ENCODE data around the gene SORCS2.

SORCS2 gene

DNA sequence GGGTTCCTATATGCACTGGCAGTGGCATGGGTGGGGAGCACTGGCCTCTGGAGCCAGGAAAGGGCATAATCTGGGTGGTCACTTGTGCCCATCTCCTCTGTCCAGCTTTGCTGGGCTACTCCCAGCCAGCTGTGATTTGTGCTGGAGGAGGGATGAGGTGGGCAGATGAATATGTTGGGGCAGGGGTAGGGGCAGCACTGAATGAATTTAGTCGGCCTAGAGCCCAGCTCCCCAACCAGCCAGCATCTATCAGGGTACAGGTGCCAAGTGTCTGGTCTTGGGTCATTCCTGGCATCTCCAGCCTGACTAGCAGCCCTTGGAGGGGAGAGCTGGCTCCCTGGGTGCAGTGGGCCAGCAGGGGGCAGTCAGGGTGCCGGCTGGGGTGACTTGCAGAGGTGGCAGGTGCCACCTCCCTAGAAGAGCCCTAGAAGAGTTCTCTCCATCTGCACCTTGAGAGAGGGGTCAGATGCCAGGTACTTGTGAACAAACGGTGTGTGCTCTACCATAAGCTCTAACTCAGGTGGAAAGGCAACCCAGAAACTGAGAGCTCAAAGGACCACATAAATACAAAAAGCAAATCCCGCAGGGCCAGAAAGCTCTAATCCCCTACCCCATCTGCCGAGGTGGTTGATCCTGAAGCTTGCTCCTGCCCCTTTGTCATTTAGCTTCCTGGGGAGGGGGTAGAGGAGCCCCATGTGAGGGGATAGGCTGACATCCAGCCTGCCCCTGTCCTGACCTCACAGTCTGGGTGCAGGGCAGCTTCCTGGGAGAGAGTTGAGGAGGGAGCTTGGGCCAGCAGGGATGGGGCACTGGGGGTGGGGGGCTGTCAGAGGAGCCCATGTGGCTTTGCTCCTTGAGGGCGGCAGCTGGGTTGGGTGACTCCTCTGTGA lies 2.2 kb downstream of the SORCS2 start:
- Histone ChIP-seq H3K14ac (ENCODE audit: low read length in 2 of 2) (no peak overlapping the region), H3K4me2 (ENCODE audit: low read length, poor library complexity, severe bottlenecking) (no peak overlapping the region), H3K9me3 (ENCODE audit: control insufficient read depth, low read length) (no peaks in the 10 kb centered on the region), H3K4ac (ENCODE audit: low read depth in 1 of 2, low read length in 2 of 2) (no peak overlapping the region), H2BK120ac (ENCODE audit: low read depth, low read length) (no peak overlapping the region), H3K36me3 (ENCODE audit: control insufficient read depth in 1 of 2, insufficient read depth in 2 of 2, low read depth in 1 of 2, low read length in 2 of 2) (no peaks in the 10 kb centered on the region), H3K18ac (ENCODE audit: low read depth in 1 of 2, low read length in 2 of 2) (no peak overlapping the region), H2BK15ac (ENCODE audit: low read depth, poor library complexity, severe bottlenecking) (no peak overlapping the region), H3K4me1 (ENCODE audit: control insufficient read depth, insufficient read depth, low read depth, low read length) (peaks cover 30% of the 10 kb centered on the region), H3K23ac (ENCODE audit: low read length in 2 of 2) (no peak overlapping the region), H2BK12ac (ENCODE audit: low read length in 2 of 2) (no peak overlapping the region), H3K4me3 (ENCODE audit: insufficient read depth in 1 of 2, low read depth in 1 of 2, low read length in 2 of 2) (no peak overlapping the region), H3K9ac (ENCODE audit: low read length) (no peak overlapping the region), H2BK5ac (ENCODE audit: low read depth, low read length, poor library complexity, severe bottlenecking) (no peak overlapping the region), H4K8ac (ENCODE audit: low read length) (no peak overlapping the region), H4K91ac (ENCODE audit: low read length) (no peak overlapping the region), H3K79me1 (replicated peaks; ENCODE audit: low read length, poor library complexity, severe bottlenecking) (peaks cover 4% of the 10 kb centered on the region), H2AFZ (ENCODE audit: low read depth, low read length) (no peak overlapping the region), H2AK5ac (ENCODE audit: low read length, severe bottlenecking) (no peak overlapping the region), H3K27ac (ENCODE audit: low read length, poor library complexity, severe bottlenecking) (no peak overlapping the region), H3K27me3 (ENCODE audit: control insufficient read depth in 1 of 2, insufficient read depth in 1 of 2, low read length in 2 of 2) (peaks cover 45 to 68% of the 10 kb centered on the region in 2 experiments)
- DNase-seq: peak; percentile 18
- WGBS: 71% methylated on average over 4 of the region's 6 CpGs

DNA sequence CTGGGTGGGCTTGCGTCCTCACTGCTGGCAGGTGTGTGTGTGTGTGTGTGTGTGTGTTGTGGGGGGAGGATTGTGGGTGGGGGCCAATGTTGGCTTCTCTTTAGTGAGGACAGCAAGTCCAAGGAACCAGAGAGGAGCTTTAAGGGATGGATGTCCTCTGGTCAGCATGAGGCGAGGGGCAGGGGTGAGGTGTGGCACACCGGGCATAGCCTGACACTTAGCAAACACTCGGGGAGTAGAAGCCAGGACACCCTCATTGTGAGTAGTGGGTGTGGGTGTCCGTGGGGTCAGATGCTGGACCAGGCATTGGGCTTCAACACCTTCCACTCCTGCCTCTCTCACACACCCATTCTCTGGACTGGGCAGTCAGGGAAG lies 2.8 kb downstream of the SORCS2 start:
- Histone ChIP-seq H2BK12ac (ENCODE audit: low read length in 2 of 2) (no peak overlapping the region), H4K91ac (ENCODE audit: low read length) (peak overlapping the region; percentile 5), H3K23ac (ENCODE audit: low read length in 2 of 2) (no peak overlapping the region), H3K9ac (ENCODE audit: low read length) (no peak overlapping the region), H2BK5ac (ENCODE audit: low read depth, low read length, poor library complexity, severe bottlenecking) (no peak overlapping the region), H3K27me3 (ENCODE audit: control insufficient read depth in 1 of 2, insufficient read depth in 1 of 2, low read length in 2 of 2) (peaks cover 43 to 62% of the 10 kb centered on the region in 2 experiments), H2BK15ac (ENCODE audit: low read depth, poor library complexity, severe bottlenecking) (no peak overlapping the region), H3K9me3 (ENCODE audit: control insufficient read depth, low read length) (no peaks in the 10 kb centered on the region), H3K36me3 (ENCODE audit: control insufficient read depth in 1 of 2, insufficient read depth in 2 of 2, low read depth in 1 of 2, low read length in 2 of 2) (no peaks in the 10 kb centered on the region), H3K14ac (ENCODE audit: low read length in 2 of 2) (no peak overlapping the region), H2AFZ (ENCODE audit: low read depth, low read length) (no peak overlapping the region), H3K18ac (ENCODE audit: low read depth in 1 of 2, low read length in 2 of 2) (no peak overlapping the region), H3K79me1 (replicated peaks; ENCODE audit: low read length, poor library complexity, severe bottlenecking) (peaks cover 4% of the 10 kb centered on the region), H3K4me1 (ENCODE audit: control insufficient read depth, insufficient read depth, low read depth, low read length) (peaks cover 30% of the 10 kb centered on the region), H3K4me2 (ENCODE audit: low read length, poor library complexity, severe bottlenecking) (no peak overlapping the region), H2AK5ac (ENCODE audit: low read length, severe bottlenecking) (no peak overlapping the region), H3K27ac (ENCODE audit: low read length, poor library complexity, severe bottlenecking) (no peak overlapping the region), H4K8ac (ENCODE audit: low read length) (no peak overlapping the region), H2BK120ac (ENCODE audit: low read depth, low read length) (no peak overlapping the region), H3K4me3 (ENCODE audit: insufficient read depth in 1 of 2, low read depth in 1 of 2, low read length in 2 of 2) (no peak overlapping the region), H3K4ac (ENCODE audit: low read depth in 1 of 2, low read length in 2 of 2) (no peak overlapping the region)
- WGBS: 93% methylated on average over 3 of the region's 5 CpGs
- DNase-seq: no peak

DNA sequence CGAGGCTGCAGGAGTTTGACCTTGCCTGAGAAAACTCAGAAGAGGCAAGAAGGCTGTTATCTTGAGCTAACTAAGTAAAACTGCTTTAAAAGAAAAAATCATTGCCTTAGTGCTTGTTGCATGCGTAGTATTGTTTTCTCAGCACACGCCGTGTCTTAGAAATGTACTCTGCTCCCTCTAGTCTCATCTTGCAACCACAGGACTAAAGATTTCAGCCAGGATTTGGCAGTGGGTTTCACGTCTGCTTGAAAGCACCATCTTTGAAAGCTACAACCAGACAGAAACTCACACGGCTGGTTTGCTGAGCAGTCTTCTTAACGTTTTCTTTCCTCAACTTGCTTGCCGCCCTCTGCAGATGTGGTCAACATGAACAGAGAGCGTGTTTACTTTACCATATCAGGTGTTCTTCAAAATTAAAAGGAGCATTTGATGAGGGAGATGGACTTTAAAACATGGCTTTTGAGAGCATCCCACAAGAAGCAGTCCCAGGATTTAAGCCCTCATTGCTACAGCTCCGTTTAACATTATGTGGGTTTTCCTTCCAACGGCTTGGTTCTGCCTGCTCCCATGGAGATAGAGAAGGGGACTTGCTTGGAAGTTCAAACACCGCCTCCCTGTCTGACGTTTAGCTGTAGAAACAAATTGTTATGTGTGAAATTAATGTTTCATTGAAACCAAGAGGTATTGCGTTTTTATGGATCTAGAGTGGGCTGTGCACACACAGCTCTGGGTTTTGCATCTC lies 3.4 kb downstream of the SORCS2 start:
- peaks cover 38 to 56% of the 10 kb centered on the region in 2 experiments for H3K27me3 ChIP-seq (ENCODE audit: control insufficient read depth in 1 of 2, insufficient read depth in 1 of 2, low read length in 2 of 2)

DNA sequence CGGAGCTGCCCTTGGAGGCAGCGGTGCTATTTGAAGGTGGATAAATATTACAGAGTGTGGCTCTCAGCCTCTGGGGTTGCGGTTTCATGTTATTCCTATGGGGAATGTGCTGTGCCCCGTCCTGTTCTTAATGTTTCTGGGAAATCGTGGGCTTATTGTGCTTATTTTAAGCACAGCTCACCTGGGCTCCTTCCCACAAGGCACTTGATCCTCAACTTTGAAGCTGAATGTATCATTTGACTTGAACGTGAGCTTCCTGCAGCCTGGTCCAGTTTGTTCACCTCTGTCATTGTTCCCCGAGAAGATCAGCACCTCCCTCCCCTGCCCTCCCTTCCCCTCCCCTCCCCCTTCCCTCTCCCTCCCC lies 3.9 kb downstream of the SORCS2 start:
- Histone ChIP-seq H2BK120ac (ENCODE audit: low read depth, low read length) (no peak overlapping the region), H2BK15ac (ENCODE audit: low read depth, poor library complexity, severe bottlenecking) (no peak overlapping the region), H2BK5ac (ENCODE audit: low read depth, low read length, poor library complexity, severe bottlenecking) (no peak overlapping the region), H3K4me1 (ENCODE audit: control insufficient read depth, insufficient read depth, low read depth, low read length) (peaks cover 30% of the 10 kb centered on the region), H4K8ac (ENCODE audit: low read length) (no peak overlapping the region), H2BK12ac (ENCODE audit: low read length in 2 of 2) (no peak overlapping the region), H3K18ac (ENCODE audit: low read depth in 1 of 2, low read length in 2 of 2) (no peak overlapping the region), H3K27me3 (ENCODE audit: control insufficient read depth in 1 of 2, insufficient read depth in 1 of 2, low read length in 2 of 2) (peaks cover 34 to 50% of the 10 kb centered on the region in 2 experiments), H3K9me3 (ENCODE audit: control insufficient read depth, low read length) (no peaks in the 10 kb centered on the region), H3K27ac (ENCODE audit: low read length, poor library complexity, severe bottlenecking) (no peak overlapping the region), H2AK5ac (ENCODE audit: low read length, severe bottlenecking) (no peak overlapping the region), H2AFZ (ENCODE audit: low read depth, low read length) (no peak overlapping the region), H3K36me3 (ENCODE audit: control insufficient read depth in 1 of 2, insufficient read depth in 2 of 2, low read depth in 1 of 2, low read length in 2 of 2) (no peaks in the 10 kb centered on the region), H3K4me3 (ENCODE audit: insufficient read depth in 1 of 2, low read depth in 1 of 2, low read length in 2 of 2) (no peak overlapping the region), H3K79me1 (replicated peaks; ENCODE audit: low read length, poor library complexity, severe bottlenecking) (peaks cover 4% of the 10 kb centered on the region), H3K4ac (ENCODE audit: low read depth in 1 of 2, low read length in 2 of 2) (no peak overlapping the region), H3K14ac (ENCODE audit: low read length in 2 of 2) (no peak overlapping the region), H3K9ac (ENCODE audit: low read length) (no peak overlapping the region), H3K4me2 (ENCODE audit: low read length, poor library complexity, severe bottlenecking) (no peak overlapping the region), H4K91ac (ENCODE audit: low read length) (no peak overlapping the region), H3K23ac (ENCODE audit: low read length in 2 of 2) (no peak overlapping the region)
- whole genome bisulfite sequencing: 71% methylated on average over 7 of the region's 7 CpGs
- DNase-seq: no peak

More for the DNA sequence above, 3.4 kb downstream of the SORCS2 start:
- Histone ChIP-seq H3K4ac (ENCODE audit: low read depth in 1 of 2, low read length in 2 of 2) (no peak overlapping the region), H2BK12ac (ENCODE audit: low read length in 2 of 2) (no peak overlapping the region), H3K23ac (ENCODE audit: low read length in 2 of 2) (no peak overlapping the region), H3K4me2 (ENCODE audit: low read length, poor library complexity, severe bottlenecking) (no peak overlapping the region), H3K4me3 (ENCODE audit: insufficient read depth in 1 of 2, low read depth in 1 of 2, low read length in 2 of 2) (no peak overlapping the region), H4K8ac (ENCODE audit: low read length) (no peak overlapping the region), H4K91ac (ENCODE audit: low read length) (no peak overlapping the region), H3K18ac (ENCODE audit: low read depth in 1 of 2, low read length in 2 of 2) (no peak overlapping the region), H2AK5ac (ENCODE audit: low read length, severe bottlenecking) (no peak overlapping the region), H3K4me1 (ENCODE audit: control insufficient read depth, insufficient read depth, low read depth, low read length) (peaks cover 30% of the 10 kb centered on the region), H3K79me1 (replicated peaks; ENCODE audit: low read length, poor library complexity, severe bottlenecking) (peaks cover 4% of the 10 kb centered on the region), H2BK5ac (ENCODE audit: low read depth, low read length, poor library complexity, severe bottlenecking) (no peak overlapping the region), H2BK15ac (ENCODE audit: low read depth, poor library complexity, severe bottlenecking) (no peak overlapping the region), H3K36me3 (ENCODE audit: control insufficient read depth in 1 of 2, insufficient read depth in 2 of 2, low read depth in 1 of 2, low read length in 2 of 2) (no peaks in the 10 kb centered on the region), H2BK120ac (ENCODE audit: low read depth, low read length) (no peak overlapping the region), H3K14ac (ENCODE audit: low read length in 2 of 2) (no peak overlapping the region), H3K9ac (ENCODE audit: low read length) (no peak overlapping the region), H3K9me3 (ENCODE audit: control insufficient read depth, low read length) (no peaks in the 10 kb centered on the region), H2AFZ (ENCODE audit: low read depth, low read length) (no peak overlapping the region), H3K27ac (ENCODE audit: low read length, poor library complexity, severe bottlenecking) (no peak overlapping the region)
- DNase-seq: no peak
- 82% methylated on average over 14 of the region's 14 CpGs for WGBS

All from mesenchymal stem cell (in vitro differentiated cells and primary cell).